GM12801 (cell line): ENCODE data around the gene ZNF529.

Source experiments
- TF ChIP-seq, protein P1 (sequence below): IDR thresholded peaks from one replicate; pipeline ENCODE4 v1.5.1; 2011; ENCODE audit warnings: control low read depth; ENCODE audit not compliant: insufficient read length; ENCODE audit errors: extremely low read depth

ZNF529 gene

DNA sequence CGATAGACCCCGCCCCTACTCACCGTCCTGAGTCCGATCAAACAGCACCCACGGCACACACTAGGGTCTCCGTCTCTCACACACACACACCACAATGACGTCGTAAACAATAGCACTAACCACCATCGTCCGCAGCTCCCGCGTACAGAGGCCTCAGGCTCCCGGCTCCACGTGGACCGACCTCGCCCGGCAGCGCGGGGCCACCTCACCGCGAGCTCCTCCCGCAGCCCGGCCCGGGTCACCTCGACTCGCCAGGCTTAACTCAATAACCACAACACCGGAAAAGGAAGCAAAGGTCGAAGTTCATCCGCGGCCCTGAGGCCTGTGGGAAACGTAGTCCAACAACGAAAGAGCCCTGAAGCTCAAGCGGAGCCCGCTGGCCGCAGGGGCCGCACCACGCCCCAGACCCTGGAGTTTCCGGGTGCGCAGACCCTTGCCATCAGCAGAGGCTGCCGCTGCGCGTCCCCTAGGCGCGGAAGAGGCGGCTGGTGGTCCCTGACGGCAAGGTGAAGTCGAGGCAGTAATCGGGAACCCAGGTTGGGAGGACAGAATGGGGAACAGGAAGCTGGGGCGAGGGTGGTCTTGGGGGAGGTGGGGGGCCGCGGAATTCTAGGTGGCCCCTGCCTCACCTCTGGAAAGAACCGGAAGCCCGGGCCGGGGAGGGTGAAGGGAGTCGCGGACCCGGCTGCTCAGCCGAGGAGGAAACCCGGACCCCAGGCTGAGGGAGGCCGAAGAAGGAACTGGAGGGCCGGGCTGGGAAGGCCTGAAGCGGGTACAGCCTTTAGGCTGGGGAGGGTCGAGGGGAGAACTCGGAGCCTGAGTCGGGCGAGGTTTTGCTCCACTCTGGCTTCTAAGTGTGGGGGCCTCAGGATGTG lies at the start of gene ZNF529:
Gene ZNF529 (minus strand): TSS at position 273 of the 875 bp plus-strand sequence. CDS start 946 bp downstream, outside the sequence.
- TF ChIP-seq, protein P1, sequence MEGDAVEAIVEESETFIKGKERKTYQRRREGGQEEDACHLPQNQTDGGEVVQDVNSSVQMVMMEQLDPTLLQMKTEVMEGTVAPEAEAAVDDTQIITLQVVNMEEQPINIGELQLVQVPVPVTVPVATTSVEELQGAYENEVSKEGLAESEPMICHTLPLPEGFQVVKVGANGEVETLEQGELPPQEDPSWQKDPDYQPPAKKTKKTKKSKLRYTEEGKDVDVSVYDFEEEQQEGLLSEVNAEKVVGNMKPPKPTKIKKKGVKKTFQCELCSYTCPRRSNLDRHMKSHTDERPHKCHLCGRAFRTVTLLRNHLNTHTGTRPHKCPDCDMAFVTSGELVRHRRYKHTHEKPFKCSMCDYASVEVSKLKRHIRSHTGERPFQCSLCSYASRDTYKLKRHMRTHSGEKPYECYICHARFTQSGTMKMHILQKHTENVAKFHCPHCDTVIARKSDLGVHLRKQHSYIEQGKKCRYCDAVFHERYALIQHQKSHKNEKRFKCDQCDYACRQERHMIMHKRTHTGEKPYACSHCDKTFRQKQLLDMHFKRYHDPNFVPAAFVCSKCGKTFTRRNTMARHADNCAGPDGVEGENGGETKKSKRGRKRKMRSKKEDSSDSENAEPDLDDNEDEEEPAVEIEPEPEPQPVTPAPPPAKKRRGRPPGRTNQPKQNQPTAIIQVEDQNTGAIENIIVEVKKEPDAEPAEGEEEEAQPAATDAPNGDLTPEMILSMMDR, result no peak

DNA sequence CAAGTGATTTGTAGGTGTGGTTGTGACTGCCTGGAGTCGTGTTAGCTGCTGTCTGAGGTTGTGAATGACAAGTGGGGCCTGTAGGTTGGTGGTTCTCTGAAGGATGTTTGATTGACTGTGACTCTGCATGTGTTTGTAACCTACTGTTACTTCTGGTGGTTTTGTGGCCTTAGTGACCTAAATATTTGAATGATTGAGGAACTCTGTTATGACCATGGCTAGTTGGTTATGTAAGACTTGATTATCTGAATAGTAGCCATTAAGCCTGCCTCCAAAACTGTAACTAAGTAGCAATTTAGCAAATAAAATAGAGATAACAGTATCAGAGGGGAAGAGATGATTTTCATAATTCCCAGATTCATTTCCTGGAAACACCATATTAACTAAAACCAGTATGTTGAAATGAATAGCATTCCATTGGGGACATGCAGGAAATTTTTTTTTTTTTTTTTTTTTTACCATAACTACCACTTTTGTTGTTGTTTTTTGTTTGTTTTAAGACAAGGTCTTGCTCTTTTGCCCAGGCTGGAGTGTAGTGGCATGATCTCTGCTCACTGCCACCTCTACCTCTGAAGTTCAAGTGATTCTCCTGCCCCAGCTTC lies 32.9 kb upstream of the ZNF529 start:
- TF ChIP-seq, protein P1, result no peak

DNA sequence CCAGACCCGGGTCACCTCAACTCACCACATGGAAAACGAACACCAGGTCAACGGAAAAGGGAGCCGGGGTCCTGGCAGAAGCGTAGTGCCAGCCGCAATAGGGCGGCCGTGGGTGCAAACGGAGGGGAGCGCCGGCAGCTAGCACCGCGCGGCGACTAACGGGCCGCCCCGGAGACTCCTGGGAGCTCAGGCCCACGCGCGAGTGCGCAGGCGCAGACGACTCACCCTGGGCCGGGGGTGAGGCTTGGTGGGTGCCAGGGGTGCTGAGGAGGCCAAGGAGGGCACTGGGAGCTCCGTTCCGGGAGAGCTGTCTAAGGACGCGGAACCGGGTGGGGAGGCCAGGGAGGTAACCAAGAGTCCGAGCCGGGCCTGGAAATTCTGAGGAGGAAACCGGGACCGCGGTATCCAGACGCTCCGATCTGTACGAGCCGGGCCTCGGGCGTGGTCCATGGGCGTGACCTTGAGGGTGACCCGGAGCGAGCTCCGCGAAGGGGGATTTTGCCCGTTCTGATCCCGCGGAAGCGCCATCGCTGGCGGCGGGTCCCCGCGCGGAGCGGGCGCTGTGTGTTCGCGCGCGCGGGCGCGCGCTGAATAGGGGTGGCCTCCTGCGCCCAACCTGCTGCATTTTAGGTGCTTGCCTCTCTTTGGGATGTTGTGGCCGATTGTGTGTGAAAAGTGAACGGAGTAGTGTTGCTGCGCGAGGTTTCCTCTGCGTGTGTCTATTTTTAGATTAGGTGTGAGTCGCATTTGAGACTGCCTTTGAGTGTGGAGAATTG lies 32.2 kb upstream of the ZNF529 start, which contains the start of gene ZNF382:
Gene ZNF382 (plus strand): TSS at position 213 of the 776 bp plus-strand sequence. CDS start 4,602 bp downstream, outside the sequence.
- TF ChIP-seq, protein P1, result no peak

DNA sequence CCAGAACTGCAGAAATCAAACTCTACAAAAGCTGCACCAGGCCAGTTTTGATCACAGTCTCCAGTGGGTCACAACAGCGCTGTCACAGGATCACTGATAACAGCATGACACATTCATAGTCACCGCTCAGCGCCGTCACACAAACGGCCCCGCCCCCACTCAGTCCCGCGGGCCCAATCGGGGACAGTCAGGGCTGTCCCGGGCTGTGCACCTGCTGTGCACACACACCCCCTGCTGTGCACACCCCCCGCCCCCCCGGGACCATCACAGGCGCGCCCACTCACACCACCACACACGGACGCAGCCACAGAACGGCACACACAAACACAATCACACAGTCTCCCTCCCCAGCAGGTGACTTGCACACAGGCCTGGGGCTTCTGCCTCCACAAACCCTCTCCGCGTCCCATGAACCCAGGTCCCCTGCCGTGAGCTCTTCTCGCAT lies 31.6 kb upstream of the ZNF529 start:
- TF ChIP-seq, protein P1, result no peak

DNA sequence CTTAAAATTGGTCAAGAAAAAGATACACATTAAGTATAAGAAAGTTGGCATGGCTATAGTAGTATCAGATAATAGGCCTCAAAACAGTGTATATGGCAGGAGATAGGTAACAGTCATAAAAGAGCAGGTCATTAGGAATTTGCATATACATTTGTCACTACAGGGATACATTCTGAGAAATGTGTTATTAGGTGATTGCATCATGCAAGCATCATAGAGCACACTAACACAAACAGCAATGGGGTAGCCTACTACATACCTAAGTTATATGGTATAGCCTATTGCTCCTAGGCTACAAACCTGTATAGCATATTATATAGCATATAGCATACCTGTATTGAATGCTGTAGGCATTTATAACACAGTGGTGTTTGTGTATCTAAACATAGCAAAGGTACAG lies 6.2 kb upstream of the ZNF529 start:
- TF ChIP-seq, protein P1, result no peak

DNA sequence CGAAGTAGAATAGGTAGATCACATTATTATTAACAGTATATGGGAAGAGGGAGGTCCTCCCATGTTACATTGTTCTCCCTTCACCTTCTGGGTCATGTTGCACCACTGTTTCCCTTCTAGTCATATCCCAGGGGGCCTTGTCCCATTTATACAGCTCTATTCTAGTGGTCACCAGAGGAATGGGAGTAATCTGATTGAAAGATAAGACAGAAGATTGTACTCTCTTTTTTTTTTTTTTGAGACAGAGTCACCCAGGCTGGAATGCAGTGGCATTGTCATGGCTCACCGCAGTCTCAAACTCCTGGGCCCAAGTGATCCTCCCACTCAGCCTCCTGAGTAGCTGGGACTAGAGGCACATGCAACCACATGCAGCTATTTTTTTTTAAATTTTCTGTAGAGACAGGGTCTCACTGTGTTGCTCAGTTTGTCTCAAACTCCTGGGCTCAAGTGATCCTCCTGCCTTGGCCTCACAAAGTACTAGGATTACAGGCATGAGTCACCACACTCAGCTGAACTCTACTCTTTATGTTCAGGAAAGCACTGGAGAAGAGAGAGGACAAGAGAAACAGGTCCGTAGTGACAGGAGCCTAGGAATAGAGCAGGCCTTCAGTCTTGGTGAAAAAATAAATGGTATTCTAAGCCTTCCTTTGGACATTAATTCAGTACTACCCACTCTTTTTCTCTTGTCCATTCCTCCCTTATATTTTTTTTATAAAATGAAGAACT lies 4.3 kb upstream of the ZNF529 start:
- TF ChIP-seq, protein P1, result no peak
